CD4-positive, alpha-beta T cell (primary cell): ENCODE measurements around the gene NSG2. TPM values are rescaled to one million over a fixed set of nuclear protein-coding genes. Genes with fewer than 3 reads are reported as not detected.

Experiments
- ATAC-seq: fragments of 200-7000 bp; cut with Tn5 transposase; one replicate; pipeline ENCODE4 v1.10.0; 2022; ENCODE audit warnings: mild to moderate bottlenecking; ENCODE audit not compliant: poor library complexity
- CTCF ChIA-PET: fragments of 350-600 bp; sonication (Branson Sonifier 250); formaldehyde crosslinking; loops from one replicate; lab custom pipeline; 2021; ENCODE audit warnings: antibody characterized with exemption, inconsistent platforms; lab: Charles Lee
- POLR2A ChIA-PET: fragments of 350-600 bp; sonication (Branson Sonifier 250); formaldehyde crosslinking; loops from one replicate; lab custom pipeline; 2021; ENCODE audit warnings: antibody characterized with exemption, inconsistent platforms; lab: Charles Lee
- DNase-seq, 14 experiments: peaks; one replicate each; pipeline ENCODE4 v3.0.0-alpha.2; 2013 to 2020; ENCODE audit warnings: mixed read lengths in 2 of 14
- H3K27ac ChIP-seq, 2 donors: one replicate each; pipeline versions ENCODE4 v1.5.1 to v1.7.0; 2013; ENCODE audit warnings: low read length in 2 of 2, low read depth in 1 of 2, mild to moderate bottlenecking in 1 of 2
- H3K27me3 ChIP-seq, 2 experiments: 1 replicate in 1 of 2; 2 replicates in 1 of 2; pipeline versions ENCODE4 v1.6.1 to v1.7.0; 2013; ENCODE audit warnings: low read length in 2 of 2, control low read depth in 1 of 2, mild to moderate bottlenecking in 1 of 2, moderate library complexity in 1 of 2; ENCODE audit not compliant: insufficient read depth in 2 of 2, control insufficient read depth in 1 of 2
- H3K36me3 ChIP-seq: one replicate; pipeline ENCODE4 v1.6.1; 2013; ENCODE audit warnings: low read length, control low read depth; ENCODE audit not compliant: insufficient read depth
- H3K4me1 ChIP-seq: one replicate; pipeline ENCODE4 v1.6.1; 2013; ENCODE audit warnings: low read length, control low read depth; ENCODE audit not compliant: insufficient read depth
- H3K4me3 ChIP-seq: one replicate; pipeline ENCODE4 v1.5.1; 2013; ENCODE audit warnings: mild to moderate bottlenecking, low read length, moderate library complexity
- H3K9me3 ChIP-seq, 2 experiments: 1 replicate in 1 of 2; 2 replicates in 1 of 2; pipeline versions ENCODE4 v1.6.1 to v1.7.0; 2013; ENCODE audit warnings: low read length in 2 of 2, mild to moderate bottlenecking in 2 of 2, control low read depth in 1 of 2, moderate library complexity in 1 of 2; ENCODE audit not compliant: control insufficient read depth in 1 of 2, insufficient read depth in 1 of 2
- H3K27ac Mint-ChIP-seq: one replicate; pipeline ENCODE4 v1.8.0; 2020; ENCODE audit warnings: mixed read lengths
- H3K27me3 Mint-ChIP-seq: one replicate; pipeline ENCODE4 v1.8.0; 2021; ENCODE audit warnings: mixed read lengths
- H3K36me3 Mint-ChIP-seq: one replicate; pipeline ENCODE4 v1.8.0; 2021; ENCODE audit warnings: low read depth, mixed read lengths
- H3K4me1 Mint-ChIP-seq: one replicate; pipeline ENCODE4 v1.8.0; 2021; ENCODE audit warnings: low read depth, mixed read lengths
- H3K4me3 Mint-ChIP-seq: one replicate; pipeline ENCODE4 v1.8.0; 2020; ENCODE audit warnings: mild to moderate bottlenecking, mixed read lengths
- H3K9me3 Mint-ChIP-seq: one replicate; pipeline ENCODE4 v1.8.0; 2020; ENCODE audit warnings: mixed read lengths
- CTCF ChIP-seq: fragments of 200-600 bp; IDR thresholded peaks from one replicate; pipeline ENCODE4 v1.8.0; 2022; ENCODE audit warnings: antibody characterized with exemption, mild to moderate bottlenecking
- intact Hi-C, 2 experiments: fragments of 100-400 bp; cut with DNase I in 1 of 2; cut with micrococcal nuclease in 1 of 2; formaldehyde crosslinking; loops; one replicate each; pipeline versions ENCODE4 v1.15.1 to v1.9.0; 2023 to 2025; cut with DNase I, micrococcal nuclease
- total RNA-seq, 174 experiments: library from RNA in 2 of 174; stranded (reverse) in 2 of 174; gene quantifications; one replicate each; pipeline ENCODE4 v1.2.3 and lab custom pipeline; 2021 to 2026

NSG2 gene
- total RNA-seq, 2 experiments from 2014 or later: not detected

- Mint-ChIP-seq H3K27me3 (peaks cover 14% of the 10 kb centered on the region), H3K27ac (no peak overlapping the region), H3K4me1 (no peaks in the 10 kb centered on the region), H3K9me3 (no peaks in the 10 kb centered on the region), H3K4me3 (no peak overlapping the region), H3K36me3 (no peaks in the 10 kb centered on the region)
- no peak for TF ChIP-seq CTCF
- intact Hi-C loops: no loop called here
- ATAC-seq (no peak), DNase-seq (no peak)
- Histone ChIP-seq H3K4me1 (no peaks in the 10 kb centered on the region), H3K27ac (no peak overlapping the region), H3K36me3 (no peaks in the 10 kb centered on the region), H3K9me3 (no peaks in the 10 kb centered on the region), H3K4me3 (no peak overlapping the region), H3K27me3 (no peaks in the 10 kb centered on the region)
- ChIA-PET POLR2A (no interaction called here), CTCF (no interaction called here)
These were observed 32.9 kb downstream of the NSG2 start for GRCh38 chr5:174078416-174078815.

- Mint-ChIP-seq H3K36me3 (no peaks in the 10 kb centered on the region), H3K4me3 (no peak overlapping the region), H3K27me3 (peaks cover 17% of the 10 kb centered on the region), H3K27ac (no peak overlapping the region), H3K9me3 (no peaks in the 10 kb centered on the region), H3K4me1 (no peaks in the 10 kb centered on the region)
- DNase-seq (no peak), ATAC-seq (no peak)
- ChIA-PET POLR2A (no interaction called here), CTCF (no interaction called here)
- Histone ChIP-seq H3K4me3 (no peak overlapping the region), H3K36me3 (no peaks in the 10 kb centered on the region), H3K27ac (no peak overlapping the region), H3K4me1 (no peaks in the 10 kb centered on the region), H3K27me3 (no peaks in the 10 kb centered on the region), H3K9me3 (no peaks in the 10 kb centered on the region)
- no peak for TF ChIP-seq CTCF
- intact Hi-C loops: no loop called here
These were observed 36.8 kb downstream of the NSG2 start for GRCh38 chr5:174082286-174082685.

GRCh38 chr5:174083056-174083827 lies 37.7 kb downstream of the NSG2 start:
- POLR2A ChIA-PET: no interaction called here
- CTCF ChIA-PET: no interaction called here
- H3K4me1 ChIP-seq: no peaks in the 10 kb centered on the region
- intact Hi-C loops: no loop called here
- Mint-ChIP-seq H3K27me3 (peaks cover 23% of the 10 kb centered on the region), H3K27ac (no peak overlapping the region), H3K4me3 (no peak overlapping the region), H3K9me3 (no peaks in the 10 kb centered on the region), H3K4me1 (no peaks in the 10 kb centered on the region), H3K36me3 (no peaks in the 10 kb centered on the region)
- H3K27ac ChIP-seq: no peak overlapping the region
- H3K9me3 ChIP-seq: no peaks in the 10 kb centered on the region
- no peaks in the 10 kb centered on the region for H3K27me3 ChIP-seq
- DNase-seq (no peak), ATAC-seq (no peak)
- no peaks in the 10 kb centered on the region for H3K36me3 ChIP-seq
- no peak overlapping the region for H3K4me3 ChIP-seq
- no peak for TF ChIP-seq CTCF
